HL-60 (cell line): ENCODE results near the gene UBAC2.
"Not testable (repeated sequence)": the region's sequence is repeated elsewhere in the genome, so short reads cannot be mapped to it uniquely, and the experiment has no call there.

Experiments
- DNase-seq, 2 experiments: peaks; one replicate each; pipeline ENCODE4 v3.0.0-alpha.2; 2010 to 2020; ENCODE audit warnings: low read depth in 1 of 2, low spot score in 1 of 2
- H3K27ac ChIP-seq: fragments of 250-450 bp; sonication (Bioruptor Pico); replicated peaks from 2 replicates; pipeline ENCODE4 v1.5.1; 2020; ENCODE audit warnings: mild to moderate bottlenecking, moderate library complexity
- H3K27me3 ChIP-seq: fragments of 250-450 bp; sonication (Bioruptor Pico); 2 replicates; pipeline ENCODE4 v1.5.1; 2021; ENCODE audit warnings: mild to moderate bottlenecking, moderate library complexity; ENCODE audit not compliant: insufficient read depth, poor library complexity, severe bottlenecking
- H3K4me3 ChIP-seq: replicated peaks from 2 replicates; pipeline ENCODE4 v1.5.1; 2011; ENCODE audit warnings: mild to moderate bottlenecking, control low read depth, low read length; ENCODE audit not compliant: insufficient read depth
- CTCF ChIP-seq: IDR thresholded peaks from one replicate; pipeline ENCODE4 v1.5.1; 2011; ENCODE audit warnings: low read length, control low read depth, inconsistent platforms; ENCODE audit not compliant: insufficient read depth
- GABPA ChIP-seq: IDR thresholded peaks from 2 replicates; pipeline ENCODE4 v1.6.1; 2012; ENCODE audit warnings: low read depth
- POLR2AphosphoS5 ChIP-seq: IDR thresholded peaks from 2 replicates; pipeline ENCODE4 v1.6.1; 2012; ENCODE audit warnings: low read depth
- REST ChIP-seq: IDR thresholded peaks from 2 replicates; pipeline ENCODE4 v1.6.1; 2012; ENCODE audit warnings: low read depth; ENCODE audit not compliant: insufficient replicate concordance
- SPI1 ChIP-seq: IDR thresholded peaks from 2 replicates; pipeline ENCODE4 v1.6.1; 2012; ENCODE audit warnings: low read depth, mild to moderate bottlenecking, borderline replicate concordance

UBAC2 gene

GRCh38 chr13:99391781-99392469 lies 191.3 kb downstream of the UBAC2 start:
- Histone ChIP-seq H3K27me3 (no peaks in the 10 kb centered on the region), H3K4me3 (no peak overlapping the region), H3K27ac (no peak overlapping the region)
- DNase-seq, result no peak
- no peak for TF ChIP-seq GABPA
- no peak for TF ChIP-seq POLR2AphosphoS5
- TF ChIP-seq REST, result no peak
- TF ChIP-seq CTCF, result no peak
- TF ChIP-seq SPI1, result no peak

- no peak for DNase-seq
- no peak overlapping the region for H3K4me3 ChIP-seq
- no peaks in the 10 kb centered on the region for H3K27me3 ChIP-seq
- no peak for TF ChIP-seq GABPA
- TF ChIP-seq CTCF, result no peak
- no peak for TF ChIP-seq SPI1
- no peak for TF ChIP-seq REST
- TF ChIP-seq POLR2AphosphoS5, result no peak
- no peak overlapping the region for H3K27ac ChIP-seq
Observed at GRCh38 chr13:99392470-99393135, 191.9 kb downstream of the UBAC2 start.

GRCh38 chr13:99393391-99393790 lies 192.7 kb downstream of the UBAC2 start:
- DNase-seq, H3K27ac ChIP-seq, H3K27me3 ChIP-seq, H3K4me3 ChIP-seq: not testable (repeated sequence)

DNA sequence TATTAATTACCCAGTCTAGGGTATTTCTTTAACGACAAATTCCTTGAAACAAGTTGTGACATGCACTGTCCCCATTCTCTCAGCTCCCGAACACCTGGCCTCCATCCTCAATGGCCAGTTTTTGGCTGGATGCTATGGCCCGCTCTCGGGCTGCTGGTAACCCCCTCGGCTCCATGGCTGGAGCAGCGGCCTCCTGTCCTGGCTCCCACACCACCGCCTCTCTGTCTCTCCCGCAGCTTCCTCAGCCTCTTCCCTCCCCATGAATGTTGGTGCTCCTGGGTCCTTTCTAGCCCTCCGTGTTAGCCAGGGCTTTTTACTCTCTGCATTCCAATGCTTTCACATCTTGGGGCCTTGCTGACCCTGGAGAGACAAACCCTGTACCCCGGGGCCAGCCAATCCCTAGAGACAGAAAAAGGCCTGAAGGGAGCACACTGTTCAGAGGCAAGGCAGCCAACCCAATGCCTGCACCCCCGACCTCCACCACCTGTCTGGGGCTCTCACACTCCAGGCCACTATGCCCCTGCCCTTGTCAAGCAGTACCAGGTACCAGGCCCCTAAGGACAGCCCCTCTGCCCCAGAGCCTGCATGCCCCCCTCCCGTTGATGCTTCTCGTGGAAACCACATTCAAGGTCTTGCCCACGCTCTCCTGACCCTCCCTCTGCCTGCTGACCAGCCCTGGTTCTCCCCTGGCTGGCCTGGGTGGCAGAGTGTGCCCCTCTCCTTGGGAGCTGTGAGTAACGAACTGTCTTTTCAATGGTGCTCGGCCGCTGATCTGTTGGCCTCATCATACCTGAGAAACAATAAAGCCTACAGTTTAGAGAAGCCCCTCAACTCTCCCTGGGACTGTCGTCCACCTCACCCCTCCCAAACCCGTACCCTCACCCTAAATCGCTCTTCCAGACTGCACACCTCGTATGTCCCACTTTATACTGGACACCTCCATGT lies 193.4 kb downstream of the UBAC2 start:
- Histone ChIP-seq H3K4me3 (no peak overlapping the region), H3K27ac (no peak overlapping the region), H3K27me3 (no peaks in the 10 kb centered on the region)
- DNase-seq, result no peak
- TF ChIP-seq SPI1, result no peak
- no peak for TF ChIP-seq POLR2AphosphoS5
- TF ChIP-seq CTCF, result no peak
- no peak for TF ChIP-seq REST
- TF ChIP-seq GABPA, result no peak
